HG03064 (cell line): Measurements from ENCODE around the gene CST9.
"Not testable (repeated sequence)": the region's sequence is repeated elsewhere in the genome, so short reads cannot be mapped to it uniquely, and the experiment has no call there.

ENCODE experiments used
- ATAC-seq: cut with Tn5 transposase; IDR thresholded peaks from one replicate; pipeline ENCODE4 v1.9.1; 2021; ENCODE audit warnings: low read depth; ENCODE audit not compliant: unreplicated experiment

CST9 gene

GRCh38 chr20:23637282-23638221 is 31.8 kb upstream of the CST9 start, which contains the start of gene CST3:
Gene CST3, minus strand, starts transcription at chr20:23637955. Its CDS starts 93 bp downstream, at chr20:23637862.
- ATAC-seq = peak; percentile 53

DNA sequence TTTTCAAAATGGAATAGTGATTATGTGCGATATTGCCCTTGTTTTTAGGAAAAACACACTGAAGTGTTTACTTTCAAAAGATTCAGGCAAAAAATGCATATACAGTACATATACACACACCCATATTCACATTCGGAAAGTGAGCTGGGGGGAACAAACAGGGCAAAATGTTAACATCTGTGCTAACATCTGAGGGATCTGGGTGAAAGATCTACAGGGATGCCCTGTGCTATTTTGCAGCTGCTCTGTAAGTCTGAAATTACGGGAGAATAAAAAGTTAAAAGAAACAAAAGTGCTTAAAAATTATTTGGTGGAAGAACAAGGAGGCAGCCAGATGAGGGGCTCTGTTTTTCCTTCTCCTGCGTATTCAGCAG is 31.2 kb upstream of the CST9 start:
- ATAC-seq = no peak

DNA sequence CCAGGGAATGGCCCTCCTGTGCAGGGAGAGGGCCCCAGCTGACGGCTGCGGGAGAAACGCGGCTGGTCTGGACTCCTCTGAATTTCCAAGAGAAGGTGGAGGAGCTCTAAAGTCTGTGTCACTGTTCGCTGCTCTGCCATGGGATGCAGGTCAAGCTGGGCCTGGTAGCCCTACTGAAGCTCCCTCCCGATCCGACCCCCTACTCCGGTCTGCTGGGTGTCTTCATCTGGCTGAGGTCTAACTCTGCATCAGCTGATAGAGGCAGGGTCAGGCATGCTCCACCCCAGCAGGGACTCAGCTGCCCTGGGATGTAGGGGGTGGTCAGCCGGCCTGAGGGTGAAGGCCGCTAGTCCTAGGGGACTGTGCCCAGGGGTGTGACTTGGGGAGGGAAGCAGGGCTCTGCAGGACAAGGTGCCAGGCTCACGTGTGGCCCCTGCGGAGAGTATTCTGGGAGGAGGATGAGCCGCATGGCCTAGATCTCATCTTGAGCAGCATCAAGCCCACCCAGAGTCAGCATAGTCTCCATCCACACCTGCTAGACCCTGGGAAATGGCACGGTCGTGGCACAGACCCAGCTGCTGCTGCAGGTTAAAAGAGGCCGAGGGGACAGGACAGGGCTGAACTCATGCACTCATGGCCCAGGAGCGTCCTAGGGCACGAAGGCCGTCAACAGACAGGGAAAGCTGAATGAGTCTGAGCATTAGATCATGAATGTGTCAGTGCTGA is 30.6 kb upstream of the CST9 start:
- ATAC-seq = no peak

- not testable (repeated sequence) for ATAC-seq
These were observed 30.0 kb upstream of the CST9 start for GRCh38 chr20:23635768-23636090.

- ATAC-seq = no peak
These were observed 29.5 kb upstream of the CST9 start for GRCh38 chr20:23634985-23635767.

DNA sequence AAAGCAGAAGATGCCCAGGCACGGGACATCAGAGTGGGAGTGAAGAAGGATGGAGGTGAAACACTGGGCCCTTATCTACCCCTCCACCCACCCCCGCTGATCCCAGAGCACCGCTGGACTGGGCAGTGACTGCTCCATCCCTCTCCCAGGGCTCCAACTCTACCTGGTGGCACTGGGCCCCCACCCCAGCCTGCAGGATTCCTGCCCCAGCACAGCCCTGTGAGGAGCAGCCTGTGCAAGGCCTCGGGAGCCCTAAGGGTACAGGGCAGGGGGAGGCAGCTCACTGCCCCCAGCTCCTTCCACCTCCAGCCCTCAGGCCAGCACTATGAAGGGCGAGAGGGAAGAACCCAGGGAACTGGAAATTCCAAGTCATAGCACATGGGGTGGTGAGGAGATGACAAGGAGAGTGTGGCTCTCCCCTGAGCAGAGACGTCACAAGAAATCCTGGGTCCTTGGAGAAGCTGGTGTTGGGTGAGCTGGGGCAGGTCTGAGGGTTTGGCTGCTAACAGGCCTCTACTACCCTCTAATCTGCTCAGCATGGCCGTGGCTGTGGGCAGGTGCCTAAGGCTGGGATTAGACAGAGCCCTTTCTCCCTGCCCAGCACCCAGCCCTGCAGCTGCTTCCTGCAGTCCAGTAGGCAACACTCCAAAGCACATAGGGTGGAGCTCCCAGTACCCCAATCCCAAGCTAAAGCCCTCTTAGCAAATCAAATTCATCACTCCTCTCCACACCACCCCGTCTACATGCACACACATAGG is 28.5 kb upstream of the CST9 start:
- no peak for ATAC-seq

GRCh38 chr20:23632711-23633573 is 27.2 kb upstream of the CST9 start:
- ATAC-seq = no peak

DNA sequence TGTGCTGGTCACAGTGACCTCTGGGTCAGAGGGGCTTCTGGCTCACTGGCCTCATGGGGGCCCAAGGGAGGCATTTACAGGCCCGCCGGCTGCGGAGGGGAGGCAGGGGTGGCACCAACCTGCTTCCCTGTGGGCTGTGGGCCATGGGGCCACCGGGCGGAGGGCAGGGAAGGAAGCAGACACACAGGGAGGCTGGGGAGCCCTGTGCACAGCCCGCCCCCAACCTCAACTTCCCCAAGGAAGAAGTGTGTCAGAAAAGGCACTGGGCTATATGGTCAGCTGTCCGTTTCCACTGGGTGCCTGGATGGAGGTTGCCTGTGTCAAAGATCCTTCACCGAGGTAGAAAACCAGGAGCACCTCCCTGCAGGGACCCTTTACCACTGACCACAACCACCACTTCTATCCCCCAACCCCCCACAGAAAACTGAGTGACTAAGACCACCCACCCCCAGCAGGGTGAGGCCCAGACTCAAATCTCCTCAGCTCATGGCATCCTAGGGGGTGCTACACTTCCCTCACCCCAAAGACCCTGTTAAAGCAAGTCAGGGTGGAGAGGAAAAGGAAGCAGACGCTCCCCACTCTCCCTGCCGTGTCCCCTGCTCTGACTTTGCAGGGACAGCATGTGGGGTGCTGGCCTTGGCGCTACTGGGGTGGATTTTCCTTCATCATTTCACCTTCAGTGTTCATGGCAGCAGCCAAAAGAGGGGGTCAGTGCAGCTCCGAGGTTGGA is 26.4 kb upstream of the CST9 start:
- no peak for ATAC-seq

DNA sequence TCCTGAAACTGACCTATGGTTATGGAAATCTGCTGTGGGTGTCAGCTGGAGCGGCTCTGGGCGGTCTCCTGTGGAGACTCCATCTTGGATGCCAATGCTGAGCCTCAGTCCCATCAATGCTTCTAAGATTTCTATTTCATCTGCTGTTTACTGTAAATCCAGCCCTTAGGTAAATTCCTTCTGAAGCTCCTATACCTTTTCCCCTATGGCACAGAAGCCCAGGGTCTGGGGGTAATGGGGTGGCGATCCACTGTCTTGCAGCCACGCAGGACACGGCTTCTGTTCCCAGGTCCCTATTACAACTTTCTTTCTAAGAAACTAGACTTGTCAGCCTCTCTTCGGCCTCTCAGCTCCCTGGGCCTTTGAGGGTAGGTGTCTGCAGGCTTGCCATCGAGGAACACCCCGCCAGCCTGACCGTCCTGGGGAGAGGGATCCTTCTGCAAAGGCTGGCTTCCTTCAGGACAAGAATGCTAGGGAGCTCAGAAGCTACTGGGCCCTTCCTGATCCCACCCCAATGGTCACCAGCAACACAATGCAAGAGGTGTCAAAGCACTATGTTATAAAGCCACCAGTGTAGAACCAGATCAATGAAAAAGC is 25.6 kb upstream of the CST9 start:
- no peak for ATAC-seq

- ATAC-seq = no peak
These were observed 24.7 kb upstream of the CST9 start for GRCh38 chr20:23630392-23630849.

DNA sequence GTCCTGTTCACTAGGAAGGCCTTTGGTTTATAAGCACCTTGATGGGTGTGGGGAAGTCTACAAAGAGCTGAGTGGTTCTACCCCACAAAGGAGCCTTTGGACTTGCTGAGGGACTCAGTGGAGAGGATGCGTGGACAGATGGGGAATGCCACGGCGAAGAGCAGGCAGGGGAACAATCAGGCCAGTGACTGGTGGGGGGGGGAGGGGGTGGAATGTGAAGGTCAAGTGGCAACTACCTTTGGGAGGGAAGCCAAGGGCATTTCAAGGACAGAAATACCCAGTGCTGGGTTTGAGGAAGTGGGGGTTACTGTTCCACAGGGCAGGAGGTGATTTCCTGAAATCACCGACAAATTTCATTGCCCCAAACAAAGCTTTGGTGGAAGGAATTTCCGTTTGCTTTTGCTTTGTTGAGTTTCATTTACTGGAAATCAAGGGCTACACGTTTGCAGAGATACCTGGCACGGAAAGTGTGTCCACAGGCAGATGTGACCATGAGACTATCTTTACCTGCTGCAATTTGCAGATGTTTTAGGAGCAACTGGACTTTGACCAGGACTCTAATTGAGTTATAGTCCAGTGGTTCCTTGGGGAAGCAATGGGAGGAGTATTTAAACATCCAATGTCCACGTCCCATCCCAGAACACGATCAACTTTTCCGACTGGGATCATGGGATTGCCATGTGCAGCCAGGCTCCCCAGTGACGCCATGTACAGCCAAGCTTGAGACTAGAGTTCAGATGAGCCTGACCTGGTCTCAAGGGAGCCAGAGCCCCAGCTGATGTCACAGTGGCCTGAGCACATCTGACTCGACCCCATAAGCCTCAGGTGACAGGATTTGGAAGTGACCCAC is 24.1 kb upstream of the CST9 start:
- ATAC-seq = no peak

- ATAC-seq = no peak
These were observed 23.4 kb upstream of the CST9 start for GRCh38 chr20:23629017-23629541.

GRCh38 chr20:23628402-23629016 is 22.8 kb upstream of the CST9 start:
- ATAC-seq = no peak

DNA sequence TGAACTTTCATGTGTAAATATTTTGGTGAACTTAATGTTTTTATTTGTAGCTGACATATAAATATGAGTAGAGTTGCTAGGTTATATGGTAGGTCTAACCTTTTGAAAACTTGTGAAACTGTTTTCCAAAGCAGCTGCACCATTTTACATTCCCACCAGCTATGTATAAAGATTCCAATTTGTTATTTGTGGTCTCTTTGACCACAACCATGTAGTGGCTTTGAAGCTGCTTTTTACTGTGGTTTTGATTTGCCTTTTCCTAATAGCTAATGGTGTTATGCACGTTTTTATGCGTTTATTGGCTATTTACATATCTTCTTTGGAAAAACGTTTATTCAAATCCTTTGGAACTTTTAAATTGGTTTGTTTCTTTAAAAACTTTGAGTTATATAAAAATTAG is 21.8 kb upstream of the CST9 start:
- no peak for ATAC-seq

- ATAC-seq = no peak
These were observed 20.4 kb upstream of the CST9 start for GRCh38 chr20:23626040-23626620.

GRCh38 chr20:23625236-23625964 is 19.7 kb upstream of the CST9 start:
- no peak for ATAC-seq
